ENCODE measurements around the gene MGMT.

- TF ChIP-seq POLR2AphosphoS5 (IDR thresholded peaks at IDR 0.05; ENCODE audit: low read depth) (no peak), CTCF (conservative IDR thresholded peaks at IDR 0.05; ENCODE audit: low read depth in 2 of 2) (no peak), JUNB (IDR thresholded peaks at IDR 0.05; ENCODE audit: unreplicated experiment) (no peak), EZH2 (IDR thresholded peaks at IDR 0.05; ENCODE audit: low read depth, unreplicated experiment) (no peak), EZH2phosphoT487 (IDR thresholded peaks at IDR 0.05; ENCODE audit: unreplicated experiment) (no peak), STAT1 (IDR thresholded peaks at IDR 0.05; ENCODE audit: unreplicated experiment) (no peak), ZNF331 (CRISPR knock-in tag; IDR thresholded peaks at IDR 0.05; ENCODE audit: low read depth) (no peak), CREB1 (CRISPR knock-in tag; IDR thresholded peaks at IDR 0.05; ENCODE audit: low read depth) (no peak), ZNF114 (CRISPR knock-in tag; IDR thresholded peaks at IDR 0.05) (no peak), REST (IDR thresholded peaks at IDR 0.05; ENCODE audit: unreplicated experiment) (no peak), ETS1 (IDR thresholded peaks at IDR 0.05) (no peak), NANOG (IDR thresholded peaks at IDR 0.05; ENCODE audit: borderline replicate concordance) (no peak), ZNF462 (CRISPR knock-in tag; IDR thresholded peaks at IDR 0.05) (no peak)
These were observed 243.4 kb downstream of the MGMT start for GRCh38 chr10:129710510-129710847.
